HG03064 (cell line): ENCODE results near the gene INAVA.
A peak's percentile ranks its signal among the peaks of the same experiment; 100 is the strongest.
"Not testable (repeated sequence)": the region's sequence is repeated elsewhere in the genome, so short reads cannot be mapped to it uniquely, and the experiment has no call there.

Experiments
- ATAC-seq: cut with Tn5 transposase; IDR thresholded peaks from one replicate; pipeline ENCODE4 v1.9.1; 2021; ENCODE audit warnings: low read depth; ENCODE audit not compliant: unreplicated experiment

The INAVA gene

GRCh38 chr1:200896531-200897196, 2.0 kb downstream of the INAVA start:
- no peak for ATAC-seq

- ATAC-seq, result no peak
Measured at GRCh38 chr1:200897259-200897658, 2.6 kb downstream of the INAVA start.

GRCh38 chr1:200899015-200899386, 4.3 kb downstream of the INAVA start:
- ATAC-seq, result no peak

GRCh38 chr1:200899451-200899915, 4.8 kb downstream of the INAVA start:
- no peak for ATAC-seq

GRCh38 chr1:200899954-200900867, 5.5 kb downstream of the INAVA start:
- ATAC-seq, result no peak

- ATAC-seq, result no peak
Measured at GRCh38 chr1:200900877-200901276, 6.2 kb downstream of the INAVA start.

- no peak for ATAC-seq
Measured at GRCh38 chr1:200901350-200901749, 6.7 kb downstream of the INAVA start.

- no peak for ATAC-seq
Measured at GRCh38 chr1:200901796-200902444, 7.2 kb downstream of the INAVA start.

- ATAC-seq, result no peak
Measured at GRCh38 chr1:200903793-200904192, 9.1 kb downstream of the INAVA start.

- no peak for ATAC-seq
Measured at GRCh38 chr1:200904772-200905171, 10.1 kb downstream of the INAVA start.

- ATAC-seq, result peak; percentile 42
Measured at GRCh38 chr1:200905411-200906052, 10.8 kb downstream of the INAVA start.

- no peak for ATAC-seq
Measured at GRCh38 chr1:200906491-200906890, 11.8 kb downstream of the INAVA start.

- peak; percentile 51 for ATAC-seq
Measured at GRCh38 chr1:200907611-200908097, 13.0 kb downstream of the INAVA start.

- no peak for ATAC-seq
Measured at GRCh38 chr1:200908191-200908868, 13.6 kb downstream of the INAVA start.

GRCh38 chr1:200909071-200909470, 14.4 kb downstream of the INAVA start:
- no peak for ATAC-seq

- no peak for ATAC-seq
Measured at GRCh38 chr1:200909757-200910239, 15.1 kb downstream of the INAVA start.

GRCh38 chr1:200911361-200911760, 16.7 kb downstream of the INAVA start:
- ATAC-seq, result no peak

GRCh38 chr1:200911936-200912335, 17.2 kb downstream of the INAVA start:
- ATAC-seq, result not testable (repeated sequence)

GRCh38 chr1:200912737-200913407, 18.2 kb downstream of the INAVA start:
- ATAC-seq, result no peak
